Measurements from ENCODE around the gene LTBP1. TPM values are rescaled to one million over a fixed set of nuclear protein-coding genes. Genes with fewer than 3 reads are reported as not detected.

LTBP1 gene
- polyA plus RNA-seq, 3 donors, result 74.7 to 90.0 (median 83.3) TPM

- DNase-seq (ENCODE audit: low read depth in 3 of 3, low spot score in 2 of 3), result no peak
These were observed 159.4 kb downstream of the LTBP1 start for GRCh38 chr2:33106115-33106514.

- no peak for DNase-seq (ENCODE audit: low read depth in 3 of 3, low spot score in 2 of 3)
These were observed 161.1 kb downstream of the LTBP1 start for GRCh38 chr2:33107690-33108482.

GRCh38 chr2:33108483-33109443, 162.0 kb downstream of the LTBP1 start:
- peak in 1 of 3 donors; percentile 48 for DNase-seq (ENCODE audit: low read depth in 3 of 3, low spot score in 2 of 3)

GRCh38 chr2:33110461-33110860, 163.7 kb downstream of the LTBP1 start:
- no peak for DNase-seq (ENCODE audit: low read depth in 3 of 3, low spot score in 2 of 3)

- DNase-seq (ENCODE audit: low read depth in 3 of 3, low spot score in 2 of 3), result no peak
These were observed 164.3 kb downstream of the LTBP1 start for GRCh38 chr2:33111002-33111446.

- no peak for DNase-seq (ENCODE audit: low read depth in 3 of 3, low spot score in 2 of 3)
These were observed 168.4 kb downstream of the LTBP1 start for GRCh38 chr2:33115196-33115595.

GRCh38 chr2:33115728-33116127, 169.0 kb downstream of the LTBP1 start:
- no peak for DNase-seq (ENCODE audit: low read depth in 3 of 3, low spot score in 2 of 3)

GRCh38 chr2:33116799-33117198, 170.0 kb downstream of the LTBP1 start:
- no peak for DNase-seq (ENCODE audit: low read depth in 3 of 3, low spot score in 2 of 3)

- no peak for DNase-seq (ENCODE audit: low read depth in 3 of 3, low spot score in 2 of 3)
These were observed 171.9 kb downstream of the LTBP1 start for GRCh38 chr2:33118651-33119050.

GRCh38 chr2:33121416-33121815, 174.7 kb downstream of the LTBP1 start:
- DNase-seq (ENCODE audit: low read depth in 3 of 3, low spot score in 2 of 3), result no peak

GRCh38 chr2:33121925-33122324, 175.2 kb downstream of the LTBP1 start:
- DNase-seq (ENCODE audit: low read depth in 3 of 3, low spot score in 2 of 3), result no peak

- DNase-seq (ENCODE audit: low read depth in 3 of 3, low spot score in 2 of 3), result no peak
These were observed 176.0 kb downstream of the LTBP1 start for GRCh38 chr2:33122726-33123125.

- DNase-seq (ENCODE audit: low read depth in 3 of 3, low spot score in 2 of 3), result no peak
These were observed 176.5 kb downstream of the LTBP1 start for GRCh38 chr2:33123216-33123615.

- DNase-seq (ENCODE audit: low read depth in 3 of 3, low spot score in 2 of 3), result no peak
These were observed 179.8 kb downstream of the LTBP1 start for GRCh38 chr2:33126552-33126951.

- DNase-seq (ENCODE audit: low read depth in 3 of 3, low spot score in 2 of 3), result no peak
These were observed 180.2 kb downstream of the LTBP1 start for GRCh38 chr2:33126958-33127357.

GRCh38 chr2:33129263-33130053, 182.7 kb downstream of the LTBP1 start:
- DNase-seq (ENCODE audit: low read depth in 3 of 3, low spot score in 2 of 3), result no peak

- DNase-seq (ENCODE audit: low read depth in 3 of 3, low spot score in 2 of 3), result no peak
These were observed 183.3 kb downstream of the LTBP1 start for GRCh38 chr2:33130054-33130447.

- DNase-seq (ENCODE audit: low read depth in 3 of 3, low spot score in 2 of 3), result no peak
These were observed 183.8 kb downstream of the LTBP1 start for GRCh38 chr2:33130544-33130943.

GRCh38 chr2:33131111-33131510, 184.4 kb downstream of the LTBP1 start:
- no peak for DNase-seq (ENCODE audit: low read depth in 3 of 3, low spot score in 2 of 3)

- DNase-seq (ENCODE audit: low read depth in 3 of 3, low spot score in 2 of 3), result no peak
These were observed 185.0 kb downstream of the LTBP1 start for GRCh38 chr2:33131749-33132148.

GRCh38 chr2:33133454-33133952, 186.8 kb downstream of the LTBP1 start:
- DNase-seq (ENCODE audit: low read depth in 3 of 3, low spot score in 2 of 3), result no peak
